ENCODE measurements around the gene ZNRF1. TPM values are rescaled to one million over a fixed set of nuclear protein-coding genes. Genes with fewer than 3 reads are reported as not detected.

ZNRF1 gene
- total and polyA plus RNA-seq, 2 of the 13 experiments (the other 11 are each of a cell fraction or from before 2014, with no cell fraction given): 43.9 to 58.7 TPM

GRCh38 chr16:75122609-75123008 lies 123.8 kb downstream of the ZNRF1 start:
- no peaks in the 10 kb centered on the region for H3K27me3 ChIP-seq (ENCODE audit: control insufficient read depth in 1 of 2, insufficient read depth in 2 of 2, low read length in 2 of 2)
- ChIA-PET CTCF (ENCODE audit: low intra/inter-chr PET ratio, low total read pairs) (no interaction called here), POLR2A (no interaction called here)
- TF ChIP-seq MTF2 (CRISPR knock-in tag; IDR thresholded peaks at IDR 0.05; ENCODE audit: borderline replicate concordance) (no peak), RFXANK (CRISPR knock-in tag; IDR thresholded peaks at IDR 0.05) (no peak), ZNF143 (CRISPR knock-in tag; IDR thresholded peaks at IDR 0.05) (no peak)
- TF ChIP-seq, protein P1, sequence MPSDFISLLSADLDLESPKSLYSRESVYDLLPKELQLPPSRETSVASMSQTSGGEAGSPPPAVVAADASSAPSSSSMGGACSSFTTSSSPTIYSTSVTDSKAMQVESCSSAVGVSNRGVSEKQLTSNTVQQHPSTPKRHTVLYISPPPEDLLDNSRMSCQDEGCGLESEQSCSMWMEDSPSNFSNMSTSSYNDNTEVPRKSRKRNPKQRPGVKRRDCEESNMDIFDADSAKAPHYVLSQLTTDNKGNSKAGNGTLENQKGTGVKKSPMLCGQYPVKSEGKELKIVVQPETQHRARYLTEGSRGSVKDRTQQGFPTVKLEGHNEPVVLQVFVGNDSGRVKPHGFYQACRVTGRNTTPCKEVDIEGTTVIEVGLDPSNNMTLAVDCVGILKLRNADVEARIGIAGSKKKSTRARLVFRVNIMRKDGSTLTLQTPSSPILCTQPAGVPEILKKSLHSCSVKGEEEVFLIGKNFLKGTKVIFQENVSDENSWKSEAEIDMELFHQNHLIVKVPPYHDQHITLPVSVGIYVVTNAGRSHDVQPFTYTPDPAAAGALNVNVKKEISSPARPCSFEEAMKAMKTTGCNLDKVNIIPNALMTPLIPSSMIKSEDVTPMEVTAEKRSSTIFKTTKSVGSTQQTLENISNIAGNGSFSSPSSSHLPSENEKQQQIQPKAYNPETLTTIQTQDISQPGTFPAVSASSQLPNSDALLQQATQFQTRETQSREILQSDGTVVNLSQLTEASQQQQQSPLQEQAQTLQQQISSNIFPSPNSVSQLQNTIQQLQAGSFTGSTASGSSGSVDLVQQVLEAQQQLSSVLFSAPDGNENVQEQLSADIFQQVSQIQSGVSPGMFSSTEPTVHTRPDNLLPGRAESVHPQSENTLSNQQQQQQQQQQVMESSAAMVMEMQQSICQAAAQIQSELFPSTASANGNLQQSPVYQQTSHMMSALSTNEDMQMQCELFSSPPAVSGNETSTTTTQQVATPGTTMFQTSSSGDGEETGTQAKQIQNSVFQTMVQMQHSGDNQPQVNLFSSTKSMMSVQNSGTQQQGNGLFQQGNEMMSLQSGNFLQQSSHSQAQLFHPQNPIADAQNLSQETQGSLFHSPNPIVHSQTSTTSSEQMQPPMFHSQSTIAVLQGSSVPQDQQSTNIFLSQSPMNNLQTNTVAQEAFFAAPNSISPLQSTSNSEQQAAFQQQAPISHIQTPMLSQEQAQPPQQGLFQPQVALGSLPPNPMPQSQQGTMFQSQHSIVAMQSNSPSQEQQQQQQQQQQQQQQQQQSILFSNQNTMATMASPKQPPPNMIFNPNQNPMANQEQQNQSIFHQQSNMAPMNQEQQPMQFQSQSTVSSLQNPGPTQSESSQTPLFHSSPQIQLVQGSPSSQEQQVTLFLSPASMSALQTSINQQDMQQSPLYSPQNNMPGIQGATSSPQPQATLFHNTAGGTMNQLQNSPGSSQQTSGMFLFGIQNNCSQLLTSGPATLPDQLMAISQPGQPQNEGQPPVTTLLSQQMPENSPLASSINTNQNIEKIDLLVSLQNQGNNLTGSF (CRISPR knock-in tag; IDR thresholded peaks at IDR 0.05): no peak
- TF ChIP-seq, protein P2, sequence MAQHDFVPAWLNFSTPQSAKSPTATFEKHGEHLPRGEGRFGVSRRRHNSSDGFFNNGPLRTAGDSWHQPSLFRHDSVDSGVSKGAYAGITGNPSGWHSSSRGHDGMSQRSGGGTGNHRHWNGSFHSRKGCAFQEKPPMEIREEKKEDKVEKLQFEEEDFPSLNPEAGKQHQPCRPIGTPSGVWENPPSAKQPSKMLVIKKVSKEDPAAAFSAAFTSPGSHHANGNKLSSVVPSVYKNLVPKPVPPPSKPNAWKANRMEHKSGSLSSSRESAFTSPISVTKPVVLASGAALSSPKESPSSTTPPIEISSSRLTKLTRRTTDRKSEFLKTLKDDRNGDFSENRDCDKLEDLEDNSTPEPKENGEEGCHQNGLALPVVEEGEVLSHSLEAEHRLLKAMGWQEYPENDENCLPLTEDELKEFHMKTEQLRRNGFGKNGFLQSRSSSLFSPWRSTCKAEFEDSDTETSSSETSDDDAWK (CRISPR knock-in tag; IDR thresholded peaks at IDR 0.05): no peak
- no peak overlapping the region for H3K9ac ChIP-seq (ENCODE audit: insufficient read depth, low read depth, low read length)
- no peak overlapping the region for H3K4me2 ChIP-seq (ENCODE audit: low read depth, low read length)
- 100% methylated on average over 1 of the region's 1 CpG for WGBS (ENCODE audit: low lambda C conversion rate)
- H3K4me3 ChIP-seq (replicated peaks in 1 of 3; ENCODE audit: insufficient read depth in 1 of 3, low read depth in 2 of 3, low read length in 3 of 3): no peak overlapping the region
- no peaks in the 10 kb centered on the region for H4K20me1 ChIP-seq (ENCODE audit: insufficient read depth, low read length)
- H2AFZ ChIP-seq (ENCODE audit: low read length): no peak overlapping the region
- peaks cover 23% of the 10 kb centered on the region for H3K79me2 ChIP-seq (ENCODE audit: insufficient read depth, low read length)
- FAIRE-seq (no peak), ATAC-seq (no peak), DNase-seq (ENCODE audit: low spot score) (no peak)
- BruUV-seq (replicated peaks): no TSS peak
- H3K36me3 ChIP-seq (replicated peaks in 1 of 2; ENCODE audit: control insufficient read depth in 1 of 2, insufficient read depth in 2 of 2, low read length in 2 of 2): peaks cover 4 to 9% of the 10 kb centered on the region in 2 experiments; a peak in 3 of 5 replicates
- in situ Hi-C loops (cut with HindIII; ENCODE audit: extremely low pct_ligation_motif_present, low pct_unique_long_range_greater_than_20kb) (no loop called here), intact Hi-C loops (cut with micrococcal nuclease; ENCODE audit: unreplicated experiment) (no loop called here)
- peaks cover 25% of the 10 kb centered on the region for H3K9me3 ChIP-seq (ENCODE audit: low read length)
- peaks cover 41% of the 10 kb centered on the region for H3K4me1 ChIP-seq (ENCODE audit: insufficient read depth, low read length)
- no peak overlapping the region for H3K27ac ChIP-seq (ENCODE audit: extremely low read length, insufficient read depth, low read length)

Data from HepG2 (cell line).